ENCODE data around the gene CBR1. TPM values are rescaled to one million over a fixed set of nuclear protein-coding genes. Genes with fewer than 3 reads are reported as not detected.

Gene CBR1
- total and polyA plus RNA-seq, 10 of the 15 experiments (the other 5 are each of a cell fraction or from before 2014, with no cell fraction given): 16.9 to 138 (median 57.4) TPM

GRCh38 chr21:36080386-36080785 lies 10.6 kb downstream of the CBR1 start:
- H3K9ac ChIP-seq (ENCODE audit: control insufficient read depth, insufficient read depth, low read length): no peak overlapping the region
- H3K9me3 ChIP-seq (replicated peaks; ENCODE audit: control insufficient read depth, insufficient read depth, low read length): no peaks in the 10 kb centered on the region; the same call in 2 of the 3 replicates
- 97% methylated on average over 1 of the region's 1 CpG for WGBS (ENCODE audit: insufficient coverage, insufficient replicate concordance, low lambda C conversion rate, missing lambda C conversion rate)
- no peak for ATAC-seq
- no peak overlapping the region for H3K4me3 ChIP-seq
- no peaks in the 10 kb centered on the region for H3K36me3 ChIP-seq (ENCODE audit: control insufficient read depth in 2 of 2, insufficient read depth in 2 of 2, low read length in 1 of 2)
- SMC1A ChIA-PET (ENCODE audit: uncharacterized antibody, unreplicated experiment): interaction anchor here (0.7 kb wide), 1 partner anchor 176 kb away, joined by 3 read pairs; no protein-coding TSS in a partner anchor
- H3K27ac ChIP-seq (ENCODE audit: control insufficient read depth, insufficient read depth): no peak overlapping the region
- H3K27me3 ChIP-seq (replicated peaks in 1 of 2; ENCODE audit: control insufficient read depth in 2 of 2, insufficient read depth in 2 of 2, low read length in 1 of 2): no peaks in the 10 kb centered on the region
- no TSS peak for BruUV-seq (replicated peaks)
- CTCF ChIA-PET: no interaction called here
- intact Hi-C loops (cut with micrococcal nuclease; ENCODE audit: unreplicated experiment): no loop called here
- in situ Hi-C loops (cut with MboI): no loop called here
- RAD21 ChIA-PET (ENCODE audit: unreplicated experiment): interaction anchor here (0.5 to 1.2 kb wide), 2 partner anchors 20 to 38 kb away, joined by 3 read pairs; partner anchors contain the start of gene SETD4
- no peak for FAIRE-seq
- no peaks in the 10 kb centered on the region for H3K79me2 ChIP-seq (ENCODE audit: control insufficient read depth, insufficient read depth, low read length)
- TF ChIP-seq CTCF (IDR thresholded peaks at IDR 0.05 in 2 of 3, conservative IDR thresholded peaks at IDR 0.05 in 1 of 3; ENCODE audit: control insufficient read depth in 2 of 3, extremely low read depth in 1 of 3, insufficient read depth in 1 of 3, low read depth in 3 of 3, low read length in 3 of 3) (no peak), BCL11A (IDR thresholded peaks at IDR 0.05; ENCODE audit: low read depth, low read length) (no peak), RBBP5 (conservative IDR thresholded peaks at IDR 0.05) (no peak), MYB (IDR thresholded peaks at IDR 0.05; ENCODE audit: borderline replicate concordance, low read depth, low read length) (no peak)
- no peaks in the 10 kb centered on the region for H4K20me1 ChIP-seq (ENCODE audit: control insufficient read depth, insufficient read depth)
- no peak for DNase-seq (ENCODE audit: low read depth, low spot score)
- H2AFZ ChIP-seq (ENCODE audit: control insufficient read depth, low read depth, low read length): no peak overlapping the region
- POLR2A ChIA-PET: interaction anchor here (0.6 to 0.7 kb wide), 2 partner anchors 16 to 89 kb away, joined by 3 read pairs; no protein-coding TSS in a partner anchor
- no peak overlapping the region for H3K4me2 ChIP-seq (ENCODE audit: control insufficient read depth, insufficient read depth)
- peaks cover 20% of the 10 kb centered on the region for H3K4me1 ChIP-seq (ENCODE audit: control insufficient read depth, insufficient read depth, low read length)

- Histone ChIP-seq H3K36me3 (ENCODE audit: control insufficient read depth in 2 of 2, insufficient read depth in 2 of 2, low read length in 1 of 2) (no peaks in the 10 kb centered on the region), H3K4me1 (ENCODE audit: control insufficient read depth, insufficient read depth, low read length) (peaks cover 14% of the 10 kb centered on the region), H3K27ac (ENCODE audit: control insufficient read depth, insufficient read depth) (no peak overlapping the region), H3K9me3 (replicated peaks; ENCODE audit: control insufficient read depth, insufficient read depth, low read length) (no peaks in the 10 kb centered on the region; the same call in 2 of the 3 replicates), H3K79me2 (ENCODE audit: control insufficient read depth, insufficient read depth, low read length) (no peaks in the 10 kb centered on the region), H2AFZ (ENCODE audit: control insufficient read depth, low read depth, low read length) (no peak overlapping the region), H3K9ac (ENCODE audit: control insufficient read depth, insufficient read depth, low read length) (no peak overlapping the region), H3K4me2 (ENCODE audit: control insufficient read depth, insufficient read depth) (no peak overlapping the region), H3K27me3 (replicated peaks in 1 of 2; ENCODE audit: control insufficient read depth in 2 of 2, insufficient read depth in 2 of 2, low read length in 1 of 2) (no peaks in the 10 kb centered on the region), H4K20me1 (ENCODE audit: control insufficient read depth, insufficient read depth) (no peaks in the 10 kb centered on the region), H3K4me3 (no peak overlapping the region)
- no peak for FAIRE-seq
- SMC1A ChIA-PET (ENCODE audit: uncharacterized antibody, unreplicated experiment): interaction anchor here (0.7 to 1.6 kb wide), 3 partner anchors 12 to 18 kb away, joined by 3 to 4 read pairs (median 3); no protein-coding TSS in a partner anchor
- RAD21 ChIA-PET (ENCODE audit: unreplicated experiment): interaction anchor here (0.6 kb wide), 1 partner anchor 1388 kb away, joined by 3 read pairs; no protein-coding TSS in a partner anchor
- no peak for DNase-seq (ENCODE audit: low read depth, low spot score)
- intact Hi-C loops (cut with micrococcal nuclease; ENCODE audit: unreplicated experiment) (no loop called here), in situ Hi-C loops (cut with MboI) (no loop called here)
- 32% methylated on average over 3 of the region's 3 CpGs for WGBS (ENCODE audit: insufficient coverage, insufficient replicate concordance, low lambda C conversion rate, missing lambda C conversion rate)
- POLR2A ChIA-PET: no interaction called here
- no TSS peak for BruUV-seq (replicated peaks)
- ATAC-seq: no peak
- CTCF ChIA-PET: no interaction called here
- TF ChIP-seq USF2 (IDR thresholded peaks at IDR 0.05; ENCODE audit: borderline replicate concordance, low read depth, low read length): no peak
- TF ChIP-seq CBX3 (IDR thresholded peaks at IDR 0.05; ENCODE audit: borderline replicate concordance, low read depth): no peak
- TF ChIP-seq IRF5 (IDR thresholded peaks at IDR 0.05; ENCODE audit: borderline replicate concordance): no peak
- no peak for TF ChIP-seq IRF4 (IDR thresholded peaks at IDR 0.05; ENCODE audit: low read depth, low read length)
- no peak for TF ChIP-seq CREB1 (IDR thresholded peaks at IDR 0.05; ENCODE audit: low read depth)
- no peak for TF ChIP-seq PAX8 (IDR thresholded peaks at IDR 0.05)
- TF ChIP-seq RFX5 (IDR thresholded peaks at IDR 0.05; ENCODE audit: low read depth, low read length): no peak
Observed at GRCh38 chr21:36082237-36082664, 12.4 kb downstream of the CBR1 start.
